SH-SY5Y (cell line): Measurements from ENCODE around the gene CBLB.

Experiments used
- GATA2 ChIP-seq: IDR thresholded peaks from 2 replicates; pipeline ENCODE4 v1.6.1; 2011; ENCODE audit warnings: mild to moderate bottlenecking, low read depth, low read length
- GATA3 ChIP-seq: IDR thresholded peaks from 2 replicates; pipeline ENCODE4 v1.6.1; 2011; ENCODE audit warnings: low read depth, mild to moderate bottlenecking, low read length, moderate library complexity

- TF ChIP-seq GATA3 = no peak
- TF ChIP-seq GATA2 = no peak
These were observed 101.0 kb downstream of the CBLB start for GRCh38 chr3:105767776-105768175.
